ENCODE data around the gene TBC1D24. TPM values are rescaled to one million over a fixed set of nuclear protein-coding genes. Genes with fewer than 3 reads are reported as not detected.

The TBC1D24 gene
- total RNA-seq, 1 donor, result 19.4 TPM

DNA sequence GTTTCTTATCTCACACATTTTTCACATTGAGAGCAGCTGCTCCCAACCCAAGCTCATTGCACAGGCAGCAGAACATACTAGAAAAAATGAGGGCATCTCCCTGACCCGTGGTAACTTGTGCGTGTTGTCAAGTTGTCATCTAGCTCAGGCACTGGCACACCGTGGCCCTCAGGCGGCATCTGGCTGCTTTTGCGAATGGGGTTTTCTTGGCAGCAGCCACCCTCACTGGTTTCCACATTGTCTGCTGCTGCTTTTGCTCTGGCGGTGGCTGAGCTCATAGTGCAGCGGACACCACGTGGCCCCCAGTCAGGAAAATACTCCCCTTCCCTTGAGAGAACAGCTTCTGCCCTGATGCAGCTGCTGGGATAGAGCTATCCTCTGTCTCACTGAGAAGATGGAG lies 24.4 kb upstream of the TBC1D24 start:
- H3K4me3 ChIP-seq (ENCODE audit: low read depth, low read length), result no peak overlapping the region
- TF ChIP-seq, protein P1, sequence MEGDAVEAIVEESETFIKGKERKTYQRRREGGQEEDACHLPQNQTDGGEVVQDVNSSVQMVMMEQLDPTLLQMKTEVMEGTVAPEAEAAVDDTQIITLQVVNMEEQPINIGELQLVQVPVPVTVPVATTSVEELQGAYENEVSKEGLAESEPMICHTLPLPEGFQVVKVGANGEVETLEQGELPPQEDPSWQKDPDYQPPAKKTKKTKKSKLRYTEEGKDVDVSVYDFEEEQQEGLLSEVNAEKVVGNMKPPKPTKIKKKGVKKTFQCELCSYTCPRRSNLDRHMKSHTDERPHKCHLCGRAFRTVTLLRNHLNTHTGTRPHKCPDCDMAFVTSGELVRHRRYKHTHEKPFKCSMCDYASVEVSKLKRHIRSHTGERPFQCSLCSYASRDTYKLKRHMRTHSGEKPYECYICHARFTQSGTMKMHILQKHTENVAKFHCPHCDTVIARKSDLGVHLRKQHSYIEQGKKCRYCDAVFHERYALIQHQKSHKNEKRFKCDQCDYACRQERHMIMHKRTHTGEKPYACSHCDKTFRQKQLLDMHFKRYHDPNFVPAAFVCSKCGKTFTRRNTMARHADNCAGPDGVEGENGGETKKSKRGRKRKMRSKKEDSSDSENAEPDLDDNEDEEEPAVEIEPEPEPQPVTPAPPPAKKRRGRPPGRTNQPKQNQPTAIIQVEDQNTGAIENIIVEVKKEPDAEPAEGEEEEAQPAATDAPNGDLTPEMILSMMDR (IDR thresholded peaks at IDR 0.05; ENCODE audit: insufficient read depth, low read depth, low read length), result no peak
- no peak for DNase-seq (ENCODE audit: low read depth)

DNA sequence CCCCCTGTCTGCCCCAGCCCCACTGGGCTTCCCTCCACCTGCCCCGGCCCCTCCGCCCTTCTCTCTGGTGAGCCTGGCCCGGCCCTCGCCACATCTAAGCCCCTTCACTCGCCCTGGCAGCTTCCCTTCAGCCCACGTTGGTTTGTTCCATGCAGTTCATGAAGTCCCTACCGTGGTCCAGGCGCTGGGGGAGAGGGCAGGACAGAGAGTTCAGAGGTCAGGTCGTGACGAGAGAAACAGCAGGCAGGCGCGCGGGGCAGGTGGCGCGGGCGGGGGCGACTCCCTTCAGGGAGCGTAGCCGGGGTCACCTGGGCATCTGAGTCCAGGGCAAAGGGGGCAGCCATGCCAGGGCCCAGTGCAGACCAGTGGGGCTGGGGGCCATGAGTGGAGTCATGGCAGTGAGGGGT lies 23.9 kb upstream of the TBC1D24 start:
- H3K4me3 ChIP-seq (ENCODE audit: low read depth, low read length), result no peak overlapping the region
- no peak for DNase-seq (ENCODE audit: low read depth)

DNA sequence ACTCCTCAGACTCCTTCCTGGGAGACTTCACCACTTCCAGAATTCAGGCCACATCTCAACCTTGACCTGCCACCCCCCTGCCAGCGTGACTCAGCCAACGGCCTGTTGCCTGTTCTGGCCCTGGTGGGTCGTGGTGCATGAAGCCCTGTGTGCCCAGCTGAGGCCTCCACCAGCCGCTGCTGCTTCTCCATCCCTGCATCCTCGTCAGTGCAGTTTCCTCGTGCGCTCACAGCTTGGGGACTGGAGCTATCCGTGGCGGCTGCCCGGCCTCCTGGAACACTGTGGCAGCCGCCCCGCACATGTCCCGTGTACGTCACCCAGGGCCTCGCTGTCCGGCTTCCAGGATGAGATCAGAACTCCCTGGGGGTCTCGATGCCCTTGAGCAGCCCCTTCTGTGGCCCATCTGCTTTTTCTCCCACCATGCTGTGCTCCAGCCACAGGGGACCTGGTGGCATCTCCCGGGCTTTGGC lies 23.0 kb upstream of the TBC1D24 start:
- no peak for DNase-seq (ENCODE audit: low read depth)
- TF ChIP-seq, protein P1 (IDR thresholded peaks at IDR 0.05; ENCODE audit: insufficient read depth, low read depth, low read length), result no peak
- H3K4me3 ChIP-seq (ENCODE audit: low read depth, low read length), result no peak overlapping the region

More for the DNA sequence above, 23.9 kb upstream of the TBC1D24 start:
- TF ChIP-seq, protein P1 (IDR thresholded peaks at IDR 0.05; ENCODE audit: insufficient read depth, low read depth, low read length), result no peak

DNA sequence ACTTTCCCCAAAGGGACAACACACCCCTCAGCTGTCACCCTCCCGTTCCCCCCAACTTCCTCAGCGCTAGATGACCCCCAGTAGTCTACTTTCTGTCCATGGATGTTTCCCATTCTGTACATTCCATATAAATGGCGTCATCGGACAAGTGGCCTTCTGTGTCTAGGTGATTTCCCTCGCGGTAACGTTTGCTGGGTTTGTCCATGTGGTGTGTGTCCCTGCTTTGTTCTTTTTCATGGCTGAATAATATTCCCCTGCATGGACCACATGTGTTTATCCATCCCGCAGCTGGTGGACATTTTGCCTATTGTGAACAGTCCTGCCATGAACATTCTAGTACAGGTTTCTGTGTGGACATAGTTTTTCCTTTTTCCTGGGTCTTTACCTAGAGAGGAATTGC lies 22.3 kb upstream of the TBC1D24 start:
- TF ChIP-seq, protein P1 (IDR thresholded peaks at IDR 0.05; ENCODE audit: insufficient read depth, low read depth, low read length), result no peak
- DNase-seq (ENCODE audit: low read depth), result no peak
- H3K4me3 ChIP-seq (ENCODE audit: low read depth, low read length), result no peak overlapping the region

DNA sequence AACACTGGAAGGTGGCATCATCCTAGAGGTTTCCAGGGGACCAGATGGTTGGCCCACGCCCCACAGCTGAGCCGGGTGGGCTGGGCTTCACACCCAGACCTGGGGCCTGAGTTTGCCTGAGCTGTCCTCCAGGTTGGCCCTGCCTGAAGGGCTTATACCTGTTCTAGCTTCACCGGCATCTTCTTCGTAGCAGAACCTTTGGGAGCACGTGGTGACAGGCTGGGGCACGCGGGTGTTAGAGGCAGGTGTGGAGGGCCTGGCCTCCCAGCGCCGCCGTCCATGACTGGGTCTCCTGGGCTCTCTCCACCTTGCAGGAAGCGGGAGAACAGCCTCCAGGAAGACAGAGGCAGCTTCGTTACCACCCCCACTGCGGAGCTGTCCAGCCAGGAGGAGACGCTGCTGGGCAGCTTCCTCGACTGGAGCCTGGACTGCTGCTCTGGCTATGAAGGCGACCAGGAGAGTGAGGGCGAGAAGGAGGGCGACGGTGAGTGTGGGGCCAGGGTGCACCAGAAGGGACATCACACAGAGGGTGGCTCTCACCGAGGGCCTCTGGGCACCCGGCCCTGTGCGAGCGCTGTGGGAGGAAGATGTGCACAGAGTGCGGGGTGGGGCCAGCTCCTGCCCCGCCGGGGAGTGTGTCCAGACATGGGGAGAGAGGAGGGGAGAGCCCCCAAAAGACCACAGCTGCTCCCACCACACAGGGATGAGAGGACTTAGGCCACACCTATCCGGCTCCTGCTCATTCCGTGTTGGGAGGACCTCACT lies 19.7 kb upstream of the TBC1D24 start:
- no peak for DNase-seq (ENCODE audit: low read depth)
- TF ChIP-seq, protein P1 (IDR thresholded peaks at IDR 0.05; ENCODE audit: insufficient read depth, low read depth, low read length), result no peak
- H3K4me3 ChIP-seq (ENCODE audit: low read depth, low read length), result no peak overlapping the region

DNA sequence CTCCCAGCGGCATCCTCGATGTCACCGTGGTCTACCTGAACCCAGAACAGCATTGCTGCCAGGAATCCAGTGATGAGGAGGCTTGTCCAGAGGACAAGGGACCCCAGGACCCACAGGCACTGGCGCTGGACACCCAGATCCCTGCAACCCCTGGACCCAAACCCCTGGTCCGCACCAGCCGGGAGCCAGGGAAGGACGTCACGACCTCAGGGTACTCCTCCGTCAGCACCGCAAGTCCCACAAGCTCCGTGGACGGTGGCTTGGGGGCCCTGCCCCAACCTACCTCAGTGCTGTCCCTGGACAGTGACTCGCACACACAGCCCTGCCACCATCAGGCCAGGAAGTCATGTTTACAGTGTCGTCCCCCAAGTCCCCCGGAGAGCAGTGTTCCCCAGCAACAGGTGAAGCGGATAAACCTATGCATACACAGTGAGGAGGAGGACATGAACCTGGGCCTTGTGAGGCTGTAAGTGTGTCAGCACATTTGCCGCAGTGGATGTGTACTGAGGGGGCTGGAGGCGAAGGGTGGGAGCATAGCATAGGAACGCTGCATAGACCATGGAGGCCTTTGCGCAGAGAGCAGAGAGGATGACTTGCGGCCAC lies 18.3 kb upstream of the TBC1D24 start:
- no peak overlapping the region for H3K4me3 ChIP-seq (ENCODE audit: low read depth, low read length)
- TF ChIP-seq, protein P1 (IDR thresholded peaks at IDR 0.05; ENCODE audit: insufficient read depth, low read depth, low read length), result no peak
- no peak for DNase-seq (ENCODE audit: low read depth)

Data from fibroblast of villous mesenchyme (primary cell).